ENCODE results near the gene NPIPB6.
"Not testable (repeated sequence)": the region's sequence is repeated elsewhere in the genome, so short reads cannot be mapped to it uniquely, and the experiment has no call there.

NPIPB6 gene

GRCh38 chr16:28363408-28363807 lies at the start of gene NPIPB6:
Gene NPIPB6 (minus strand): TSS chr16:28363508. CDS start chr16:28362822, 686 bp downstream.
- not testable (repeated sequence) for H3K27ac Mint-ChIP-seq; H3K4me3 Mint-ChIP-seq; H3K9me3 Mint-ChIP-seq; DNase-seq; H3K4me1 Mint-ChIP-seq; H3K27me3 Mint-ChIP-seq; ATAC-seq; H3K36me3 Mint-ChIP-seq (ENCODE audit: low read depth)

- DNase-seq; H3K27ac Mint-ChIP-seq; H3K36me3 Mint-ChIP-seq (ENCODE audit: low read depth); H3K9me3 Mint-ChIP-seq; H3K27me3 Mint-ChIP-seq; H3K4me1 Mint-ChIP-seq: not testable (repeated sequence)
- ATAC-seq, result peak; percentile 100
- H3K4me3 Mint-ChIP-seq, result peak within 1 kb of the TSS; percentile 73
These were observed 40.1 kb upstream of the NPIPB6 start, which contains the start of gene EIF3CL for GRCh38 chr16:28403220-28404072. Gene EIF3CL (minus strand): TSS chr16:28403841. CDS start chr16:28403618, 223 bp downstream.

- H3K9me3 Mint-ChIP-seq; H3K4me3 Mint-ChIP-seq; H3K4me1 Mint-ChIP-seq; ATAC-seq; H3K27me3 Mint-ChIP-seq; H3K36me3 Mint-ChIP-seq (ENCODE audit: low read depth); H3K27ac Mint-ChIP-seq; DNase-seq: not testable (repeated sequence)
These were observed 28.7 kb upstream of the NPIPB6 start for GRCh38 chr16:28392054-28392453.

GRCh38 chr16:28382177-28382867 lies 19.0 kb upstream of the NPIPB6 start:
- not testable (repeated sequence) for H3K36me3 Mint-ChIP-seq (ENCODE audit: low read depth); H3K9me3 Mint-ChIP-seq; ATAC-seq; H3K4me3 Mint-ChIP-seq; H3K4me1 Mint-ChIP-seq; DNase-seq; H3K27me3 Mint-ChIP-seq; H3K27ac Mint-ChIP-seq

GRCh38 chr16:28377822-28378221 lies 14.5 kb upstream of the NPIPB6 start:
- ATAC-seq; H3K4me1 Mint-ChIP-seq; H3K36me3 Mint-ChIP-seq (ENCODE audit: low read depth); H3K4me3 Mint-ChIP-seq; H3K27ac Mint-ChIP-seq; DNase-seq; H3K9me3 Mint-ChIP-seq; H3K27me3 Mint-ChIP-seq: not testable (repeated sequence)

GRCh38 chr16:28377108-28377625 lies 13.9 kb upstream of the NPIPB6 start:
- not testable (repeated sequence) for H3K9me3 Mint-ChIP-seq; H3K4me1 Mint-ChIP-seq; H3K27ac Mint-ChIP-seq; H3K4me3 Mint-ChIP-seq; H3K36me3 Mint-ChIP-seq (ENCODE audit: low read depth); DNase-seq; ATAC-seq; H3K27me3 Mint-ChIP-seq

GRCh38 chr16:28375115-28375514 lies 11.8 kb upstream of the NPIPB6 start:
- H3K27me3 Mint-ChIP-seq; H3K36me3 Mint-ChIP-seq (ENCODE audit: low read depth); H3K27ac Mint-ChIP-seq; H3K4me1 Mint-ChIP-seq; DNase-seq; H3K9me3 Mint-ChIP-seq; H3K4me3 Mint-ChIP-seq: not testable (repeated sequence)
- ATAC-seq, result peak; percentile 51

GRCh38 chr16:28374281-28374680 lies 11.0 kb upstream of the NPIPB6 start:
- not testable (repeated sequence) for H3K27ac Mint-ChIP-seq; H3K4me1 Mint-ChIP-seq; H3K27me3 Mint-ChIP-seq; DNase-seq; H3K9me3 Mint-ChIP-seq; H3K36me3 Mint-ChIP-seq (ENCODE audit: low read depth); H3K4me3 Mint-ChIP-seq; ATAC-seq

GRCh38 chr16:28367926-28368325 lies 4.6 kb upstream of the NPIPB6 start:
- not testable (repeated sequence) for H3K4me3 Mint-ChIP-seq; ATAC-seq; H3K27ac Mint-ChIP-seq; H3K36me3 Mint-ChIP-seq (ENCODE audit: low read depth); H3K27me3 Mint-ChIP-seq; H3K9me3 Mint-ChIP-seq; DNase-seq; H3K4me1 Mint-ChIP-seq

- DNase-seq, H3K4me1 Mint-ChIP-seq, H3K4me3 Mint-ChIP-seq: not testable (repeated sequence)
These were observed 1.2 kb upstream of the NPIPB6 start for GRCh38 chr16:28364268-28365173.

GRCh38 chr16:28362600-28362999 lies 708 bp downstream of the NPIPB6 start:
- not testable (repeated sequence) for H3K36me3 Mint-ChIP-seq (ENCODE audit: low read depth); DNase-seq; H3K4me1 Mint-ChIP-seq; H3K27ac Mint-ChIP-seq; H3K4me3 Mint-ChIP-seq; H3K27me3 Mint-ChIP-seq; ATAC-seq; H3K9me3 Mint-ChIP-seq

More at GRCh38 chr16:28364268-28365173, 1.2 kb upstream of the NPIPB6 start:
- H3K9me3 Mint-ChIP-seq; H3K27me3 Mint-ChIP-seq; H3K27ac Mint-ChIP-seq; H3K36me3 Mint-ChIP-seq (ENCODE audit: low read depth): not testable (repeated sequence)
- ATAC-seq, result peak; percentile 98

- H3K9me3 Mint-ChIP-seq; H3K36me3 Mint-ChIP-seq (ENCODE audit: low read depth); ATAC-seq; H3K4me3 Mint-ChIP-seq; H3K27me3 Mint-ChIP-seq; H3K27ac Mint-ChIP-seq; DNase-seq; H3K4me1 Mint-ChIP-seq: not testable (repeated sequence)
These were observed 25.1 kb downstream of the NPIPB6 start for GRCh38 chr16:28338230-28338629.

GRCh38 chr16:28336940-28337710 lies 26.2 kb downstream of the NPIPB6 start:
- H3K27ac Mint-ChIP-seq; H3K4me3 Mint-ChIP-seq; H3K27me3 Mint-ChIP-seq; H3K36me3 Mint-ChIP-seq (ENCODE audit: low read depth); H3K9me3 Mint-ChIP-seq; H3K4me1 Mint-ChIP-seq; DNase-seq; ATAC-seq: not testable (repeated sequence)

- not testable (repeated sequence) for H3K9me3 Mint-ChIP-seq; H3K36me3 Mint-ChIP-seq (ENCODE audit: low read depth); H3K4me1 Mint-ChIP-seq; H3K27ac Mint-ChIP-seq; H3K4me3 Mint-ChIP-seq; ATAC-seq; DNase-seq; H3K27me3 Mint-ChIP-seq
These were observed 27.6 kb downstream of the NPIPB6 start for GRCh38 chr16:28335678-28336077.
